Measurements from ENCODE around the gene HPSE. TPM values are rescaled to one million over a fixed set of nuclear protein-coding genes. Genes with fewer than 3 reads are reported as not detected.

The HPSE gene
- total RNA-seq, 2 donors from 2014 or later, result 0.52 to 0.99 TPM

DNA sequence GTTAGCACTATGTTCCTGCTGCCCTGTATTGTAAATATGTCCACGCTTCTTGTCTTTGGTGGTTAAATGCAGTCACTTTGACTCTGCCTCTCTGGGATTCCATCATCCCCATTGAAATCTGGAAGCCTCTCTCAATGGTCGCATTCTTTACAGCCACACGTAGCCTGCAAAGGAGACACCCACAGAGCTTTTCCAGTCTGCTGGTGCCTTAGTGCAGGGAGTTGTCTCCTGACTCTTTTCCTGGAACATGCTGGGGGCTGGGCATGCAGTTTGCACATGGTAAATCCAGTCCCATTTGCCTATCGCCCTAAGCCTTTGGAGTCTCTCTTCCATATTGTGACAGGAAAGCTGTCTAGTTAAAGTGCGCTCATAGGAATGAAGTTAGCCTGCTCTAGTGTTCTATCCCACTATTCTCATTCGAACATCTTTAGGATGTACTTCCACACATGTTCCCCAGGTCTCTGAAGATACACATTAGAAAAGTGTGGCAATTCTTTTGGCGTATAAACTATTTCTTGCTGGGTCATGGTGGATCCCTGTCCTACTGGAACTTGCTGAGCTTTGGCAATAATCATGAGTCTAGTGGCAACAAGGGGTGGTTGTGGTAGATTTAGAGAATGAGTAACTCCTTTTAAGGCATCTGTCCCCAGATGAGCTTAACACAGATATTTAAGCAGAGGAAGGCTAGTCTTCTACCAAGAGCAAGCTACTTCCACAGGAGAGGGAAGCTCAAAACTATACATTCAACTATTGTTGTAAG lies 83.8 kb downstream of the HPSE start:
- Histone ChIP-seq H3K27me3 (no peaks in the 10 kb centered on the region), H3K4me3 (no peak overlapping the region), H3K4me1 (no peaks in the 10 kb centered on the region), H3K27ac (no peak overlapping the region), H3K9me3 (no peaks in the 10 kb centered on the region), H3K36me3 (replicated peaks in 1 of 2; ENCODE audit: insufficient read depth in 1 of 2, low read depth in 2 of 2) (no peaks in the 10 kb centered on the region)
- no peak for ATAC-seq
- WGBS, 2 donors, result 64 to 87% methylated on average over 7 of the region's 7 CpGs
- intact Hi-C loops (cut with DNase I), result loop anchor here (10.0 kb wide), 1 partner anchor 176 kb away; no protein-coding TSS in a partner anchor
- DNase-seq, result no peak
- TF ChIP-seq POLR2A (IDR thresholded peaks at IDR 0.05) (no peak), CTCF (IDR thresholded peaks at IDR 0.05) (no peak)

GRCh38 chr4:83248486-83248885 lies 86.2 kb downstream of the HPSE start:
- H3K4me1 ChIP-seq, result no peaks in the 10 kb centered on the region
- 92% methylated on average over 5 of the region's 5 CpGs for WGBS, 2 donors
- intact Hi-C loops (cut with DNase I), result no loop called here
- TF ChIP-seq POLR2A (IDR thresholded peaks at IDR 0.05) (no peak), CTCF (IDR thresholded peaks at IDR 0.05) (no peak)
- no peak overlapping the region for H3K4me3 ChIP-seq
- ATAC-seq, result no peak
- no peaks in the 10 kb centered on the region for H3K27me3 ChIP-seq
- H3K36me3 ChIP-seq (replicated peaks in 1 of 2; ENCODE audit: insufficient read depth in 1 of 2, low read depth in 2 of 2), result no peaks in the 10 kb centered on the region
- H3K9me3 ChIP-seq, result no peaks in the 10 kb centered on the region
- no peak overlapping the region for H3K27ac ChIP-seq
- DNase-seq, result no peak

GRCh38 chr4:83247415-83248357 lies 87.0 kb downstream of the HPSE start:
- no peak for ATAC-seq
- H3K4me3 ChIP-seq, result no peak overlapping the region
- TF ChIP-seq CTCF (IDR thresholded peaks at IDR 0.05) (no peak), POLR2A (IDR thresholded peaks at IDR 0.05) (no peak)
- H3K27ac ChIP-seq, result no peak overlapping the region
- no peaks in the 10 kb centered on the region for H3K9me3 ChIP-seq
- H3K27me3 ChIP-seq, result no peaks in the 10 kb centered on the region
- no peaks in the 10 kb centered on the region for H3K36me3 ChIP-seq (replicated peaks in 1 of 2; ENCODE audit: insufficient read depth in 1 of 2, low read depth in 2 of 2)
- intact Hi-C loops (cut with DNase I), result no loop called here
- WGBS, 2 donors, result 46 to 85% methylated on average over 6 to 10 of the region's 12 CpGs
- DNase-seq, result no peak
- no peaks in the 10 kb centered on the region for H3K4me1 ChIP-seq

Small RNAs within 50 kb of the gene (small RNA-seq; reads per million reads assigned to genes)
- gene AC114781.5, result not detected

Other genes with a start within 250 kb of the HPSE start
- gene PLAC8, start 220.1 kb downstream of the HPSE start, total RNA-seq, result 1 to 10 TPM in 1 of 2 donors, not detected in 1; 2.6 TPM
- 1 to 10 TPM; 2.1 to 4.6 TPM for gene COQ2, start 50.0 kb downstream of the HPSE start, total RNA-seq
- 10 to 100 TPM; 14.0 to 24.4 TPM for gene HELQ, start 121.0 kb upstream of the HPSE start, total RNA-seq
- 10 to 100 TPM; 10.9 to 55.0 TPM for gene MRPS18C, start 121.2 kb upstream of the HPSE start, total RNA-seq
- 10 to 100 TPM in 1 of 2 donors, 1 to 10 TPM in 1; 5.9 to 17.1 TPM for gene ABRAXAS1, start 150.3 kb upstream of the HPSE start, total RNA-seq
- gene GPAT3, start 201.3 kb upstream of the HPSE start, total RNA-seq, result 1 to 10 TPM; 1.8 to 4.3 TPM

All from body of pancreas (tissue), 4 donors.